Activated naive CD4-positive, alpha-beta T cell treated with anti-CD3 and anti-CD28 coated beads, Interleukin-2, amount 50 U/mL, for 16 hours (primary cell): ENCODE results near the gene SMYD2.
"Not testable (repeated sequence)": the region's sequence is repeated elsewhere in the genome, so short reads cannot be mapped to it uniquely, and the experiment has no call there.

Experiments used
- DNase-seq: peaks from one replicate; pipeline ENCODE4 v3.0.0-alpha.2; 2020

SMYD2 gene

GRCh38 chr1:214272964-214273533 is 7.9 kb upstream of the SMYD2 start:
- no peak for DNase-seq

DNA sequence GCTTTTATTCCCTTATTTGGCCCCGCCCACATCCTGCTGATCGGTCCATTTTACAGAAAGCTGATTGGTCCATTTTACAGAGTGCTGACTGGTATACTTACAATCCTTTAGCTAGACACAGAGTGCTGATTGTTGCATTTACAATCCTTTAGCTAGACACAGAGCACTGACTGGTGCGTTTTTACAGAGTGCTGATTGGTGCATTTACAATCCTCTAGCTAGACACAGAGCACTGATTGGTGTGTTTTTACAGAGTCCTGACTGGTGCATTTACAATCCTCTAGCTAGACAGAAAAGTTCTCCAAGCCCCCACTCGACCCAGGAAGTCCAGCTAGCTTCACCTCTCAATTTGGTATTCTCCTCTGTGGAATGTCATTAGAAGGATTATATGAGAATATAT is 5.3 kb upstream of the SMYD2 start:
- not testable (repeated sequence) for DNase-seq

DNA sequence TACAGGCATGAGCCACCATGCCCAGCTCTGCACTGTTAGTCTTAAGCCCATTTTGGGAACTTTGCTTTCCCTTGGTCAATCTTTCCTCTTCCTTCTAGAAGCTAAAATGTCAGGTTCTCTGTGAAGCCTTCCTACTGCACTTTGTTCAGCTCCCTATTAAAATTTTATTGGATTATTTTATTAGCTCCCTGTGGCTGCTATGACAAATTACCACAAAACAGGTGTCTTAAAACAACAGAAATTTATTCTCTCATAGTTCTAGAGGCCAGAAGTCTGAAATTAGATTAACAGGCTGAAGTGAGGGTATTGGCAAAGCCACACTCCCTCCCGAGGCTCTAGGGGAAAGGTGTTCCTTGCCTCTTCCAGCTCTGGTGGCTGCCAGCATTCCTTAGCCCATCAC is 4.2 kb upstream of the SMYD2 start:
- no peak for DNase-seq

DNA sequence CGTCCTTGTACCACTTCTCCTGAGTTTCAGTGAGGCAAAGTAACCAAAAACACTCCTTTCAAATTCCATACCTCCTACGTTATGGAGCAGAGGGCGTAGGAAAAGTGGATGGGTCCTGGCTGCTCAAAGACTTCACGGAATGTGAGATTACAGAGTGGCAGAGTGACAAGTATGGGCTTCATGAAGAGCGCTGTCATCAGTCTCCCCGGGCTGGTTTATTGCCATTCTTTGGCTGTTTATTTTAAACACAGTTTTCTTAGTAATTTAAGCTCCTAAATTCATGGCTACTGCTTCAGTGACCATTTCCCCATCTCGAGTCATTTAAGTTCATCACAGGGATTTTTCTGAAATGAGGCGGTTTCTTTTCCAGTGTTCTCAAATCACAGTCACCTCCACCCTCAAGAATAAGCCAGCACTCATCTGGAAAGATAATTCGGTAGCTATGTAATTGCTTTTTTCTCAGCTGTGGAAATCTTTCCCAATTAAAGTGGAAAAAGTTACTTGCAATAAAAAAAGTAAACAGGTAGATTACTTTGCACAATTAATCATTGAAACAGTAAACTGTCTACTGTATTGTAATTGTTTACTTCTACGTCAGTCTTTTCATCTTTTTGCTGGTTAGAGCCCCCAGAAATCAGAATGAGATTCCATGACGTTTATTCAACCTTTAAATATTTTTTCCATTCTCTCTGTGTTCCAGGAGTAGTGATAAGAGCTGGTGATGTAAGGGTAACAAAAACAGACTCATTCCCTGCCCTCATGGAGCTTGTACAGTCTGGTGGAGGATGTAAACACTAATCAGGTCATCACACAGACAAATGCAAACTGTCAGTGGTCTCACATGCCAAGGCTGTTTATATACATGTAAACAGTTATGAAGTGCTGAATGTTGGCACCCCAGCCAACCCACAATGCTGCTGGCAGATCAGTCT is 3.0 kb upstream of the SMYD2 start:
- DNase-seq = no peak

DNA sequence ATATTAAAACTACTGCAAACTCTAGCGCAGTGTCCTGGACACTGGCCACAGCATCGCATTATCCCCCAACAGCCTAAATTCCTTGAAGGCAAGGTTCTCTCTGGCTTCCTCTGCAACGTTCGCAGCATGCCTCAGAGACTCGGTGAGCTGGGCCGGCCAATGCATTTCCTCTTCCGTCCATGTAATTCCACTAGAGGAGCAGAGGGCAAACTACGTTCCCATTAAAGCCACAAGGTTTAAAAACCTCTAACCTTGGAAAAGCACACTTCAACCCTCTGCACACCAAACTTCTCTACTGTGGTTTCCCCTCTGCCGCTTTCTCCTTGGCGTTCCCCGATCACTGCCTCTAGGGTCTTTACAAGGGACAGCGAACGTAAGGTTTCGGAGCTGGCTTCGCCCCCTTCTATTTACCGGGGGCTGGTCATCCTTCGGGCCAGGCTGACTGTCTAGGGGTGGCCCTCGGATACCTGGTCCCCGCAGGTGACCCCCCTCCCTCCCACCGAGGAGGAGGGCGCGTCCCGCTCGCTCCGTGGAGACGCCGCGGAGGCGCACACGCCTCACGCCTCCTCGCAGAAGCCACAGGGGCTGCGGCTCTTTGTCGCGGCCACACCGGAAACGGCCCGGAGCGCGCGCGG is 456 bp upstream of the SMYD2 start:
- no peak for DNase-seq

DNA sequence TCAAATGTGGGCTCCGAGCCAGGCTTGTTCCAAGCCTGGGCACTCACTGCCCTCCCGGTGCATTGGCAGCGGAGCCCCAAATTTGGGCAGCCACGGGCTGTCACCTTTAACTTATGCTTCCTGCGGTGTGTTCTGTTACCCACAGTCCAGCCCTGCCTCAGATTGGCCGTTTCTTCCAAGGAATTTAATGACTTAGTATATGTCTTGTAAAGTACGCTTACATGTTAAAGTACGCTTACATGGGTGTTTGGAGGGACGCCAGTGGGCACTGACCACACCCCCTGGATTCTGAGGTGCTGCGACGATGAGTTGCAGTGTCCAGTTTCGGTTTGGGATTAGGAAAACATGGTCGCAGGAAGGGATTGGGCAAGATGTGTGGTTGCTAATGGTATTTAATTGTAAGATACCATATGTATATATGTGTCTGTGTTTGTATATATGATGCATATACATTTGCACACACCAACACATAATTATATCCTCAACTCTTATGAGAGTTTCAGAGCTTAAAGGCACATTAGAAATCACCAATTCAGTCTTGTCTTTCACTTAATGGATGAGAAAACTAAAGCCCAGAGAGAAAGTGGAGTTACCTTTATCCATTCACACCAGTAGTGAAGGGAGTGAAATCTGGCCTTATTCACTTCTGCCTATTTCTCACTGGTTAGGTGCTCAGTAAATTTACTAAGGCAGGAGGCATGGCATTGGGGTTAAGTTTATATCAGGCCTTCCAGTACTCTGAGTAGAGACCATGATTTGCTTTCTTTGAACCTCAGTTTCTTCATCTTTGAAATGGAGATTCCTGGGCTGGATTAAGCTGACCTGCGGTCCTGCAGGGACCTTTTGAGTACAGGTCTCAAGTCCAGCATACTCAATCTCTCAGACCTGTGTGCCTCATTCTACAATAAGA is 1.0 kb downstream of the SMYD2 start:
- DNase-seq = no peak

GRCh38 chr1:214282630-214283242 is 1.8 kb downstream of the SMYD2 start:
- peak; percentile 18 for DNase-seq

DNA sequence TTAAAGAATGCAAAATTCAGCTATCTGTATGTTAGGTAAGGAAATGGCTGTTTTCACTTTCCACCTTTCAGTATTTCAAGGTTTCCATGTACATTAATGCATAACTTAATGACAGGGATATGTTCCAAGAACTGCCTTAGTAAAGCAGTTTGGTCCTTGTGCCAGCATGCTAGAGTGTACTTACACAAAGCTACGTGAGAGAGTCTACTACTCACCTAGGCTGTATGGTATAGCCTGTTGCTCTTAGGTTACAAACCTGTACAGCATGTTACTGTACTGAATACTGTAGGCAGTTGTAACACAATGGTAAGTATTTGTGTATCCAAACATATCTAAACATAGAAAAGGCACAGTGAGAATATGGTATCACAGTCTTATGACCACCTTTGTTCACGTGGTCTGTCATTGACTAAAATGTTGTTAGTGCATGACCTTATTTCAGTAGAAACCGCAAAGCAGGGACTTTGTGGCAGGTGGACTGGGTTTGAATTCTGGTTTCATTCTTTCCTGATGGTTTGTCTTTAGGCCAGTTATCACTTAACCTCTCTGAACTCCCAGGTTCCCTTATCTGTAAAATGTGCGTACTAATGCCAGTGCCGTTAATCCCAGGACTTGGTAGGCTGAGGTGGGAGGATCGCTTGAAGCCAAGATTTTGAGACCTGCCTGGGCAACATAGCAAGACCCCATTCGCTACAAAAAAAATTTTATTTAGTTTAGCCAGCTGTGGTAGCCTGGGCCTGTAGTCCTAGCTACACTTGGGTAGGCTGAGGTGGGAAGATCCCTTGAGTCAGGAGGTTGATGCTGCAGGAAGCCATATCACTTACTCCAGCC is 4.9 kb downstream of the SMYD2 start:
- DNase-seq = no peak

DNA sequence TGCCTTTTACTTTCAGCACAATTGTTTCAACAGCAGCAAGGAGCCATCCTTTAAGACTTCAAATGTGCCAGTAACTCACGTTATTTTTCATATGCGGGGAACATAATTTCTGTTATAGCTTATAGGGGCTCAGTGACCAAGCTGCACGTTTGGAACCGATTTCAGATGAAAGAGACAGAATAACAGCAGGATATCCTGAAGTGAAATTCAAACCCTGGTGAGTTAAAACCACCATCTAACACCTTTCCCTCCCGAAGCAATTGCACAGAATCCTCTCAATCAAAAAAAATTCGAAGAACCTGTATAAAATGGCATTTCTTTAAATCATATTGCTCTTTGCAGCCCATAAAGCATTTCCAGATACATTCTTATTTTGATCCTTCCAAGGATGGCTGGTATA is 6.9 kb downstream of the SMYD2 start:
- DNase-seq = no peak

DNA sequence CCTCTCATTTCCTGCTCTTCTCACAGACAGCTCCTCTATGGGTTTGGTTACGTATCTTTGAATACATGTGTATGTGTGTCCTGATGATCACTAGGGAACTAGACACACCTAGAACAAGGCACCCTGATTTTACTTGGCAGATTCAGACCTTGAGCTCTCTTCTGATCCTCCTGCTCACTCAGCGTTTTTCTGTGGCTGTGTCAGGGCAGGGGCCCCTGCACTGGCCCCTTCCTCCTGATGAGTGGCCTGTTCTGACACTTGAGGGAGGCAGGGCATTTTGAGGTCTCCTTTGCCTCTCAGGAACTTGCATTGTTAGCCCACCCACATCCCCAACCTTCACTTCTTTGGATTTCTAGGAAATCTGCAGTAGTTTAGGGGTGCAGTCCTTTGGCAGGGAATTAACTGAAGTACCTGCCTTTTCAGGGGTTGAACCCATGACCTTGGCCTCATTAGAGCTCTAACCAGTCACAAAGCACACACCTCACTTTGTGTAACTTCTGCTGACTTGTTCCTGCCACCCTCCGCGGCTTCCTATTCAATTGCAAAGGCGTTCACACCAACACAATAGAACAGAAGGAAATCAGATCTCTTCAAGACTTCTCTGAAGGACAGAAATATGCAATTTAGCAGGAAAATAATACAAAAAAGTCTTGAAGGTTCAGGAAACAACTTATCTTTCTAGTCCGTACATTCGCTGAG is 8.8 kb downstream of the SMYD2 start:
- no peak for DNase-seq

DNA sequence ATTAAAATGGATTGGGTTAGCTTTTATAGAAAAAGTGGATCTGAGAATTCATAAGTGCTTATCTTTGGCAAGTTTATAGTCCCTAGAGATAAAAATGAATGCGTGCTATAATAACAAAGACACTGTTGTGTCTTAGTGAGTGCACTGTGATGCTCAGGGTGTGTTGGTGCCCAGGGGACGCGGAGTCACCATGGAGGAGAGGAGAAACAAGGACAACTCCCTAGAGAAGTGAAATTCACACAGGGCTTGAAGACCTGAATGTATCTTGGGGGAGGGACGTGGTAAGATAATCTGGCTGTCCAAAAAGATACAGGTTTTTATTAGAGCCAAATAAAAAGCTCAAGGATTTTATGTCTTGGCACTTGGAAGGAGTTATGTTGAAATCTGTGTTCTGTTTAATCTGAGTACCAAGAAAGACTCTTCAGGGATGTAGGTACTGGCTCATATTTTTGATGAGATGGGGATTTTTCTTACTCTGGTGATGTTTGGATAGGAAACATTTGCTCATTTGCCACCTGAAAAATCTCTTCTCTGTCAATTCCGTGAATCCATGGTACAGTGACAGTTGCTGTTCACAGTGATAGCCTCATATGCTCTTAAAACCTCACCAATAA is 9.6 kb downstream of the SMYD2 start:
- no peak for DNase-seq

DNA sequence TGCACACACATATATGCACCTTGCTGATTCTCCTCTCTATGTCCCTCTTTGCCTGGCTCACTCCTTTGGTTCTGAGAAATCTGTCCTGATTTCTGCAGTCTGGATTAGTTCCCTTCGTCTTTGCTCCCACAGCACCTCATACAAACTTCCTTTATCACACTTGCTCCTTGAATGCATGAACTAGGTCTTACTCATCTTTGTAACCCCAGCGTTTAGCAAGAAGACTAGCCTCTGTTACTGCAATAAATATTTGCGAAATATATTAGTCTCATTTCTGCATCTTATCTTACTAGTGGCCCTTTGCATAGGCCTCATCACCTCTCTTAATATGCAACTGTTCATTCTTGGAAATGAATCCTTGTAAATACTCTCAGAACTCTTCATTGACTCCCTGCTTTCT is 11.4 kb downstream of the SMYD2 start:
- DNase-seq = no peak

DNA sequence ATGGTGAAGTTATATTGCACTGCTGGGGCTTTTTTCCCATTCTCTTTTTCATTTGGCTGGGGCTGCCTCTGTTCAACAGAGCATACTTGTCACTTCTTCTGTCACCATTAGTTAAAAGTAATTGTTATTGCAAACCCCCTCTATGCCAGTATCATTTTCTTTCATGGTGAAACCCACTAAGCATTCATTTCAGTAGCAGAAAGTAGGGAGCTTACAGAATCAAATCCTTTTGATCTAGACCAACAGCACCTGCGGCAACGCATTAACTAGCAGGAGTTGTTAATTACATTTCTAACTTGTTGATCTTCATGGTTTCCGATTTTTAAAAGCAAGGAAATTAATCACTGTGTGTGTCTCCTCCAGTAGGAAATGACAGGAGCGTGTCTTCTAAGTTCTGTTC is 15.0 kb downstream of the SMYD2 start:
- DNase-seq = no peak

- no peak for DNase-seq
Measured at GRCh38 chr1:214296860-214297745, 16.1 kb downstream of the SMYD2 start.

GRCh38 chr1:214300149-214300780 is 19.3 kb downstream of the SMYD2 start:
- no peak for DNase-seq

DNA sequence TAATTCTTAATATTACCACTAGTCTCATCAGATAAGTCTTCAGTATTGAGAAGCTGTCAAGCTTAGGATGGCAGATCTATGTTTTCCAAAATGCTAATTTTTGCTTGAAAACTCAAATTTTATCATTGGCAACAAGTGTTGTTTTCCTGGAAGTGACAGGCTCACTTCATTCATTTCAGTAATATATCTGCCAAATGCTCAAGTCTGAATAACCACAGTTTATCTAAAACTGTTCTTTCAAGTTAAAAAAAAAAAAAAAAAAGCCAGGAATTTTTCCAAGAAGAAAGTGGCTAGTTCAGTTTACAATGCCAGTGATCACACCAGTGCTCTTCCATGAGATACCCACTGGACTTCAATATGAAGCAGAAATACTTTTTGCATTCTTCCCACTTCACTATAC is 20.6 kb downstream of the SMYD2 start:
- no peak for DNase-seq

- DNase-seq = no peak
Measured at GRCh38 chr1:214303141-214303930, 22.4 kb downstream of the SMYD2 start.

- DNase-seq = no peak
Measured at GRCh38 chr1:214305164-214305751, 24.3 kb downstream of the SMYD2 start.
